Liver (tissue), 3 donors: Measurements from ENCODE around the gene HTR7.

Source experiments
- CTCF ChIP-seq: fragments of 150-350 bp; IDR thresholded peaks from 2 replicates; pipeline ENCODE4 v1.5.1; 2017; ENCODE audit warnings: improper control_type of control experiment, low read depth, low read length; ENCODE audit not compliant: missing input control
- EGR1 ChIP-seq, 2 donors: IDR thresholded peaks; 2 replicates each; pipeline ENCODE4 v1.6.1; 2016 to 2018; ENCODE audit warnings: antibody characterized with exemption in 2 of 2, low read depth in 2 of 2
- GABPA ChIP-seq, 2 donors: IDR thresholded peaks in 1 of 2; conservative IDR thresholded peaks in 1 of 2; 2 replicates each; pipeline ENCODE4 v1.6.1; 2016; ENCODE audit warnings: antibody characterized with exemption in 2 of 2, mild to moderate bottlenecking in 1 of 2, moderate library complexity in 1 of 2
- HNF4G ChIP-seq: IDR thresholded peaks from 2 replicates; pipeline ENCODE4 v1.6.1; 2016; ENCODE audit warnings: antibody characterized with exemption
- RAD21 ChIP-seq, 2 donors: IDR thresholded peaks; 2 replicates each; pipeline ENCODE4 v1.6.1; 2016; ENCODE audit warnings: antibody characterized with exemption in 2 of 2, mild to moderate bottlenecking in 2 of 2
- REST ChIP-seq: IDR thresholded peaks from 2 replicates; pipeline ENCODE4 v1.6.1; 2016; ENCODE audit warnings: antibody characterized with exemption, mild to moderate bottlenecking
- RXRA ChIP-seq, 2 donors: IDR thresholded peaks; 2 replicates each; pipeline ENCODE4 v1.6.1; 2017 to 2018; ENCODE audit warnings: antibody characterized with exemption in 2 of 2, mild to moderate bottlenecking in 1 of 2
- SP1 ChIP-seq: IDR thresholded peaks from 2 replicates; pipeline ENCODE4 v1.6.1; 2018; ENCODE audit warnings: antibody characterized with exemption, mild to moderate bottlenecking
- donor health status: healthy.
- donor health status: healthy.

- TF ChIP-seq RXRA (IDR thresholded peaks at IDR 0.05): peak; percentile 25 to 84
- peak in 1 of 2 donors; percentile 3 for TF ChIP-seq RAD21 (IDR thresholded peaks at IDR 0.05)
- TF ChIP-seq CTCF: no peak
- peak; percentile 64 for TF ChIP-seq SP1
- TF ChIP-seq HNF4G: no peak
- peak; percentile 46 for TF ChIP-seq REST
- peak in 1 of 2 donors; percentile 25 for TF ChIP-seq GABPA (IDR thresholded peaks at IDR 0.05 in 1 of 2, conservative IDR thresholded peaks at IDR 0.05 in 1 of 2)
- TF ChIP-seq EGR1 (IDR thresholded peaks at IDR 0.05; ENCODE audit: low read depth in 2 of 2): peak in 1 of 2 donors; percentile 51
These were observed 29.7 kb upstream of the HTR7 start for GRCh38 chr10:90887555-90887954.
